ENCODE results near the gene CMSS1.

- no peak for TF ChIP-seq POLR2AphosphoS5 (IDR thresholded peaks at IDR 0.05; ENCODE audit: low read depth)
- TF ChIP-seq, protein P1, sequence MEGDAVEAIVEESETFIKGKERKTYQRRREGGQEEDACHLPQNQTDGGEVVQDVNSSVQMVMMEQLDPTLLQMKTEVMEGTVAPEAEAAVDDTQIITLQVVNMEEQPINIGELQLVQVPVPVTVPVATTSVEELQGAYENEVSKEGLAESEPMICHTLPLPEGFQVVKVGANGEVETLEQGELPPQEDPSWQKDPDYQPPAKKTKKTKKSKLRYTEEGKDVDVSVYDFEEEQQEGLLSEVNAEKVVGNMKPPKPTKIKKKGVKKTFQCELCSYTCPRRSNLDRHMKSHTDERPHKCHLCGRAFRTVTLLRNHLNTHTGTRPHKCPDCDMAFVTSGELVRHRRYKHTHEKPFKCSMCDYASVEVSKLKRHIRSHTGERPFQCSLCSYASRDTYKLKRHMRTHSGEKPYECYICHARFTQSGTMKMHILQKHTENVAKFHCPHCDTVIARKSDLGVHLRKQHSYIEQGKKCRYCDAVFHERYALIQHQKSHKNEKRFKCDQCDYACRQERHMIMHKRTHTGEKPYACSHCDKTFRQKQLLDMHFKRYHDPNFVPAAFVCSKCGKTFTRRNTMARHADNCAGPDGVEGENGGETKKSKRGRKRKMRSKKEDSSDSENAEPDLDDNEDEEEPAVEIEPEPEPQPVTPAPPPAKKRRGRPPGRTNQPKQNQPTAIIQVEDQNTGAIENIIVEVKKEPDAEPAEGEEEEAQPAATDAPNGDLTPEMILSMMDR (IDR thresholded peaks at IDR 0.05; ENCODE audit: insufficient read depth, low read length), result no peak
- TF ChIP-seq REST (IDR thresholded peaks at IDR 0.05; ENCODE audit: insufficient replicate concordance, low read depth), result no peak
- TF ChIP-seq GABPA (IDR thresholded peaks at IDR 0.05; ENCODE audit: low read depth), result no peak
Observed at GRCh38 chr3:99774467-99774866, 43.2 kb upstream of the CMSS1 start.
